ENCODE measurements around the gene RPTOR.

DNA sequence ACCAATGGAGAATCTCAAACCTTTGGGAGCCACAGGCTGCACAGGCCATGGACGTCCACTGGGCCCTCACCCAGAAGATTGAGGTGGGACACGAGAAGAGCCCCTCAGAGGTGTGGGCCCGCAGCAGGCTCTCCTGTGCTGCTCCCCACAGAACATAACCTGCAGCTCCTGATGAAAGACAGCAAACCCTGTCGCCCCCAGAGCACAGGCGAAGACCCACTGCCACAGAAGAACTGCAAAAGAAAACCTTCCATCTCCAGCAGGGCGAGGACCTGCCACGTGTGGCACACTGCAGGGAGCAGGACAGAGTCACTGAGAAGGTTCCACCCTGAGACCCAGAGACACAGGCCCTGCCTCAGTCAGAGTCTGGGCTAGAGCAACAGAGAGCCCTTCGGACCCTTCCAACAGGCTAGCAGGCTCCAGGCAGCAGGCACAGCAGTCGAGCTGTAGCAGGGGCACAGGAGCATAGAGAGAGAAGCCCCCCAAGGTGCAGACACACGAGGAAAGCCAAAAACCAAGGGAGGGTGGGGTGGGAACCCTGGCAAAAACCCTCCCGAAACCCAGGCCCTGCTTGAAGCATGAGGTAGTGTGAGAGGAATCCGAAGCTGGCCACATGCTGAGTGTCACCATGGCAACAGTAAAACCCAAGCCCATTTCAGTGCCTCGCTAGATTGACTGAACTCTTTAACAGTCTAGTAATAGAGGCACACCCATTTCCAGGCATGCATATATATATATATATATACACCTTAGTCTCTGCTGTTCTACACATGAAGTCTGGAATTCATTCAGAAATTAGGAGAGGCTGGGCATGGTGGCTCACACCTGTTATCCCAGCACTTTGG lies 387.0 kb downstream of the RPTOR start:
- TF ChIP-seq, protein P1, sequence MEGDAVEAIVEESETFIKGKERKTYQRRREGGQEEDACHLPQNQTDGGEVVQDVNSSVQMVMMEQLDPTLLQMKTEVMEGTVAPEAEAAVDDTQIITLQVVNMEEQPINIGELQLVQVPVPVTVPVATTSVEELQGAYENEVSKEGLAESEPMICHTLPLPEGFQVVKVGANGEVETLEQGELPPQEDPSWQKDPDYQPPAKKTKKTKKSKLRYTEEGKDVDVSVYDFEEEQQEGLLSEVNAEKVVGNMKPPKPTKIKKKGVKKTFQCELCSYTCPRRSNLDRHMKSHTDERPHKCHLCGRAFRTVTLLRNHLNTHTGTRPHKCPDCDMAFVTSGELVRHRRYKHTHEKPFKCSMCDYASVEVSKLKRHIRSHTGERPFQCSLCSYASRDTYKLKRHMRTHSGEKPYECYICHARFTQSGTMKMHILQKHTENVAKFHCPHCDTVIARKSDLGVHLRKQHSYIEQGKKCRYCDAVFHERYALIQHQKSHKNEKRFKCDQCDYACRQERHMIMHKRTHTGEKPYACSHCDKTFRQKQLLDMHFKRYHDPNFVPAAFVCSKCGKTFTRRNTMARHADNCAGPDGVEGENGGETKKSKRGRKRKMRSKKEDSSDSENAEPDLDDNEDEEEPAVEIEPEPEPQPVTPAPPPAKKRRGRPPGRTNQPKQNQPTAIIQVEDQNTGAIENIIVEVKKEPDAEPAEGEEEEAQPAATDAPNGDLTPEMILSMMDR (IDR thresholded peaks at IDR 0.05; ENCODE audit: low read depth, low read length): no peak
- TF ChIP-seq EZH2phosphoT487 (IDR thresholded peaks at IDR 0.05; ENCODE audit: low read depth): no peak
